GM19452 (cell line): Measurements from ENCODE around the gene IL12B.
"Not testable (repeated sequence)": the region's sequence is repeated elsewhere in the genome, so short reads cannot be mapped to it uniquely, and the experiment has no call there.

Experiments
- ATAC-seq: cut with Tn5 transposase; IDR thresholded peaks from one replicate; pipeline ENCODE4 v1.9.1; 2021; ENCODE audit not compliant: unreplicated experiment

IL12B gene

GRCh38 chr5:159297300-159297699 is 33.0 kb downstream of the IL12B start:
- ATAC-seq = not testable (repeated sequence)

GRCh38 chr5:159294921-159295320 is 35.4 kb downstream of the IL12B start:
- no peak for ATAC-seq

- no peak for ATAC-seq
Measured at GRCh38 chr5:159290741-159291140, 39.5 kb downstream of the IL12B start.

GRCh38 chr5:159286420-159287035 is 43.8 kb downstream of the IL12B start:
- no peak for ATAC-seq

- ATAC-seq = no peak
Measured at GRCh38 chr5:159274676-159275075, 55.6 kb downstream of the IL12B start.

GRCh38 chr5:159273923-159274322 is 56.4 kb downstream of the IL12B start:
- no peak for ATAC-seq

- ATAC-seq = no peak
Measured at GRCh38 chr5:159269723-159270122, 60.6 kb downstream of the IL12B start.

GRCh38 chr5:159266764-159267163 is 63.5 kb downstream of the IL12B start:
- ATAC-seq = not testable (repeated sequence)
